PFSK-1 (cell line): ENCODE data around the gene CMYA5.

Experiments
- FOXP2 ChIP-seq: optimal IDR thresholded peaks from 2 replicates; pipeline ENCODE3; 2011; ENCODE audit warnings: borderline replicate concordance, control low read depth, inconsistent platforms; ENCODE audit not compliant: insufficient read depth; ENCODE audit errors: extremely low read length, extremely low read depth
- POLR2AphosphoS5 ChIP-seq: IDR thresholded peaks from 2 replicates; pipeline ENCODE4 v1.6.1; 2012; ENCODE audit warnings: low read depth, mild to moderate bottlenecking, control low read depth, low read length, moderate library complexity
- TAF1 ChIP-seq: IDR thresholded peaks from 2 replicates; pipeline ENCODE4 v1.6.1; 2012; ENCODE audit warnings: low read length, control low read depth, borderline replicate concordance; ENCODE audit not compliant: insufficient read depth
- TF ChIP-seq, protein P1 (sequence below), 2 experiments: IDR thresholded peaks; 2 replicates each; pipeline versions ENCODE4 v1.6.1 to v1.8.0; 2011 to 2012; ENCODE audit warnings: low read depth in 2 of 2, low read length in 2 of 2, control low read depth in 1 of 2, inconsistent platforms in 1 of 2, mild to moderate bottlenecking in 1 of 2, moderate library complexity in 1 of 2; ENCODE audit not compliant: insufficient read depth in 1 of 2

DNA sequence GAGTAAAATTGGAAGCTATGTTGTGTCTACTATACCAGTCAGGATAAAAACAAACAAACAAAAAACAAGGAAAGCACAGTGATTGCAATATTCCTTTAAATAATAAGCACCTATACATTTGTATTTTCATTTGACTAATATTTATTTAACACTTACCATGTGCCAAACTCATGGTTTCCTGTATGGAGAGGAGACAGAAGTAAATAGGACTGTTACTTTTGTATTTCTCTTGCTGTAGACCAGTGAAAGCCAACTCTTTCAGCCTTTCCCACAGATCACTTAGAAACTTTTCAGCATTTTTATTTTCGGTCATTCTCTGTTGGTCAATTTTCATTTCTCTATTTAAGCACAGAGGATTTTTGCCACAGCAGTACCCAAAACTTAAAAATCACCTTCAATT is 4.5 kb downstream of the CMYA5 start:
- TF ChIP-seq, protein P1, sequence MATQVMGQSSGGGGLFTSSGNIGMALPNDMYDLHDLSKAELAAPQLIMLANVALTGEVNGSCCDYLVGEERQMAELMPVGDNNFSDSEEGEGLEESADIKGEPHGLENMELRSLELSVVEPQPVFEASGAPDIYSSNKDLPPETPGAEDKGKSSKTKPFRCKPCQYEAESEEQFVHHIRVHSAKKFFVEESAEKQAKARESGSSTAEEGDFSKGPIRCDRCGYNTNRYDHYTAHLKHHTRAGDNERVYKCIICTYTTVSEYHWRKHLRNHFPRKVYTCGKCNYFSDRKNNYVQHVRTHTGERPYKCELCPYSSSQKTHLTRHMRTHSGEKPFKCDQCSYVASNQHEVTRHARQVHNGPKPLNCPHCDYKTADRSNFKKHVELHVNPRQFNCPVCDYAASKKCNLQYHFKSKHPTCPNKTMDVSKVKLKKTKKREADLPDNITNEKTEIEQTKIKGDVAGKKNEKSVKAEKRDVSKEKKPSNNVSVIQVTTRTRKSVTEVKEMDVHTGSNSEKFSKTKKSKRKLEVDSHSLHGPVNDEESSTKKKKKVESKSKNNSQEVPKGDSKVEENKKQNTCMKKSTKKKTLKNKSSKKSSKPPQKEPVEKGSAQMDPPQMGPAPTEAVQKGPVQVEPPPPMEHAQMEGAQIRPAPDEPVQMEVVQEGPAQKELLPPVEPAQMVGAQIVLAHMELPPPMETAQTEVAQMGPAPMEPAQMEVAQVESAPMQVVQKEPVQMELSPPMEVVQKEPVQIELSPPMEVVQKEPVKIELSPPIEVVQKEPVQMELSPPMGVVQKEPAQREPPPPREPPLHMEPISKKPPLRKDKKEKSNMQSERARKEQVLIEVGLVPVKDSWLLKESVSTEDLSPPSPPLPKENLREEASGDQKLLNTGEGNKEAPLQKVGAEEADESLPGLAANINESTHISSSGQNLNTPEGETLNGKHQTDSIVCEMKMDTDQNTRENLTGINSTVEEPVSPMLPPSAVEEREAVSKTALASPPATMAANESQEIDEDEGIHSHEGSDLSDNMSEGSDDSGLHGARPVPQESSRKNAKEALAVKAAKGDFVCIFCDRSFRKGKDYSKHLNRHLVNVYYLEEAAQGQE (IDR thresholded peaks at IDR 0.05; ENCODE audit: insufficient read depth in 1 of 2, low read depth in 2 of 2, low read length in 2 of 2) = no peak
- TF ChIP-seq POLR2AphosphoS5 (no peak), TAF1 (no peak), FOXP2 (no peak)
